NCI-H1417 (cell line): ENCODE data around the gene PAX3.

ENCODE experiments used
- DNase-seq, 3 experiments: peaks; one replicate each; lab custom pipeline; 2025; lab: John Stamatoyannopoulos, UW

PAX3 gene

GRCh38 chr2:222310747-222311318 is 12.0 kb upstream of the PAX3 start:
- DNase-seq = no peak

- DNase-seq = no peak
Observed at GRCh38 chr2:222309766-222310165, 11.0 kb upstream of the PAX3 start.

GRCh38 chr2:222309361-222309760 is 10.6 kb upstream of the PAX3 start:
- DNase-seq = no peak

- DNase-seq = no peak
Observed at GRCh38 chr2:222307978-222308730, 9.4 kb upstream of the PAX3 start.

- peak; percentile 48 to 78 (median 61) for DNase-seq
Observed at GRCh38 chr2:222307143-222307756, 8.5 kb upstream of the PAX3 start.

- DNase-seq = peak in 2 of 3 experiments; percentile 48 to 67
Observed at GRCh38 chr2:222306393-222307142, 7.8 kb upstream of the PAX3 start.

GRCh38 chr2:222305516-222306392 is 7.0 kb upstream of the PAX3 start:
- peak; percentile 34 to 85 (median 78) for DNase-seq

DNA sequence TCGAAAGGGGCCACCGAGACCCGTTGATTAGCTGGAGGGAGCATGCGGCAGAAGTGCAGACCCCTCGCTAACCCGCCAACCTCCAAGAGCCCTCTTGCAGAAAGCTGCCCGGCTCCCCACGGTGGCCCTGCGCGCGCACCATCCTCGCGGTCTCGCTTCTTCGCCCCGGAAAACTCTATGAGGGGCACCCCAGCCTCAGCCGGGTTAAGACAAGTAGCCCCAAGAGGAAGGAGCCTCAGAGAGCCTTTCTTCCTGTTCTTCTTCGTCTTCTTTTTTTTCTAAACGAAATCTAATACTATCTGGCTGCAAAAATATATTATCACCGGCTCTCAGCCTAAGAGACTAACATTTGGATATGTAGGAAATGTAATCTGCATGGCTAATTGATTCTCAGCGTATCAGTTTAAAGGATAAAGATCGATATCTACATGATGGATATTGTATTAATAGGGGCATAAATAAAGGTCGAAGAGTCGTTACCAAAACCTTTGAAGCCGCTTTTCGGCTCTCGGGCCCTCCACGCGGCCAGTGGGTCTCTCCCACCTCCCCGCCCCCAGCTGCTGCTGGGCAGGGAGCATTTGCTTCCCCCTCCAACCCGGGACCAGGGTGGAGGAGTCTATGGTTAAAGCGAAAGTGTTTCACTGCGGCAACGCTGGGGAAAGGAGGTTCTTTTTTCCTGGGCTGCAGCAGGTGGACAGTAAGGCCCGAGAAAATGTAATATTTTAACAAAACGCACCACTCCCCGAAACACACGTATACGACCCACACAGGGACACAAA is 6.1 kb upstream of the PAX3 start:
- peak in 1 of 3 experiments; percentile 39 for DNase-seq

DNA sequence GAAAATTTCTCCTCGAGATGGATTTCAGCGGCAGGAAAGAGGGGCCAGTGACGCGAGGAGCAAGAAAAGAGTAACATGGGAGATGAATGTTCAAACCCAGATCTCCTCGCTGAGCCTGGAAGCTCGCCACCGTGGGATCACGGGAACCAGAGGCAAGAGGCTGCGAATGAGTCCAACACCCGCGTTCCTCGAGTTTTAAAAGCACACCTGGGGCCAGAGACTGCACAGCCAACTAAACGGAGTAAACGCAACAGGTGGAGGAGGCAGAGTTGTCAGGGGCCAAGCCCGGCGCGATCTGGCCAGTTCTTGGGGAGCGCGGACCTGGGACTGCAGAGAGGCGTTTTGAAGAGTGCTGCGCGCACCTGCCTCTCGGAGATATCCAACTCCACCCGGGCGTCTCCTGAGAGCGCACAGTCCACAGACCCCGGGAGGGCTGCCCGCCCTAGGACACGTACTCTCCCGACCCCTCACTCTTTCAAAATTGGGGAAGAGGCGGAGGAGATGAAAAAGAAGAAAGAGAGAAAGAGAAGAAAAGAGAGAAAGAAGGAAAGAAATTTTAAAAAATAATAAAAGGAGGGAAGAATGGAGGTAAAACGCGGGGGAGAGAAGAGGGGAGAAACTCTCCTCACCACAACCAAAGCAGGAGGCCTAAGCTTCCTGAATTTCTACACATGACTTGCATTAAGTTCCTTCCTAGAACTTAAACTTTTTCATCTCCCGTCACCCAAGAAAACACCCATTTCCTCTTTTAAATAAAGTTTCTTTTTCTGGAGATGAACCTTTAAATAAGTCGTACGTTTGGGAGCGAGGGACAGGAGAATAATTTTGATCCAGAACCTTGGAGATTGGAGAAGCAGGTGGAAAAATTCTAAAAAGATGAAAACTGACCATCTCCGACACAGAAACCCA is 5.3 kb upstream of the PAX3 start:
- DNase-seq = no peak

- DNase-seq = no peak
Observed at GRCh38 chr2:222303045-222303827, 4.4 kb upstream of the PAX3 start.

GRCh38 chr2:222302178-222303018 is 3.6 kb upstream of the PAX3 start:
- DNase-seq = no peak

GRCh38 chr2:222301796-222302118 is 3.0 kb upstream of the PAX3 start:
- no peak for DNase-seq

- DNase-seq = no peak
Observed at GRCh38 chr2:222301053-222301795, 2.4 kb upstream of the PAX3 start.

DNA sequence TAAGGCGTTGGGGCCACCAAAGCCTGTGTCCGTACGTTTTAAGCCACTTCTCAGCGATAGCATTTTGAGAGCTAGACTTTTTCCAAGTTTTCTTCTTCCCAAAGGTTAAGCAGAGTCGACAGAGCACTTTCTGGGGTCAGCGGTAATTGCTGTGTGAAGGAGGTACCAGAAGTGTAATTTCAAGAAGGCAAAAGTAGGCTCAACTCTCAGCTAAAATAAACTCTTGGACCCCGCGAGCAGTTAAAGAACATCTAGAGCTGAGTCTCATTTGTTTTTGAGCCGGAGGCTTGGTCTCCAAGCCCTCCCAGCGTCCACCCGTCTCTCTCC is 1.9 kb upstream of the PAX3 start:
- DNase-seq = no peak

DNA sequence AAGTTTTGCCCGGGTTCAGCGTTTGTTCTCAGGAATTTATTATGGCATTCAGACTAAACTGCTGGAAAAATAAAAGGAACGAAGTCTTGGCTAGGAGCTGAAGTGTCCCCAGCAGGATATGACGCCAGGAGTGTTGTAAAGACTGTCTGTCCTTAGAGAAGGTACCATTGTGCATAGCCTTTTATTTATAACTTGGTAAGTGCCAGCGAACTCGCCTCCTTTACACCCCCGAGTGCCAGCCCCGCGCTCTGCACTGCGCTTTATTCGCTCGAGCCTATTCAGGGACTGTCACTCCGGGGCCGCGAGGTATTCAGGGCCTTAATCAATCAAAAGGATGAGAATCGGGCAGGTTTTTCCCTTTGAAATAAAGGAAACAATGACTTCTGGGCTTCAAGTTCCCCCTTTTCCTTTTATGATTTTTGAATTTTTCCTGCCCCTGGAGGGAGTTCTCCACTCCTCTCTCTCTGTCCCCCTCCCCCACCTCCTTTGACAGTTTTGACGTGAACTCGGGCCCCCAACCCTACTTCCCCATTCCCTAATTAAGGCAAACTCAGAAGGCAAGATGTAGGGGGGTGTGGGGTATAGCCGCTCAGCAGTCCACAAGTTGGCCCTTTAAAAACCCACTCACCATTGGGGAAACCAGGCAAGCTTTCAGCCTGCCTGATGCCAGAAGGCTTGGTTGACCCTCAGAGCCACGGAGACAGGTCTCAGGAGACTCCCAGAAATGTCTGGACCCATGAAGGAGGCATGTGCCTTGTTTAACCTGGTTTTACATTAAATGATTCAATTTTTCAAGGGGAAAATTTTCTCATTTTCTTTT is 1.3 kb upstream of the PAX3 start:
- no peak for DNase-seq

DNA sequence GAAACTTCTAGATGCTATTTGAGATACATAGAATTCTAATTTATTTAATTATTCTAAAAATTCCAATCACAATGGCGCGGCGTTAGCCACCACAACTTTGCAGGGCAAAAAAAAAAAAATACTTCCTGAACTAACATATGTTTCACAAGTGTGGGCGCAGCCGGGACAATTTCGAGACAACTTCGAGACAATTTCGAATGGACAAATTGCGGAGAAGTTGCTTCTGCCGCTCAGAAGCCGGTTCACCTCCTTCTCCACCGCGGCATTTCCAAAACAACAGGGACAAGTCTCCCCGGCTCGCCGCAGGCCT is 842 bp downstream of the PAX3 start:
- no peak for DNase-seq

- no peak for DNase-seq
Observed at GRCh38 chr2:222297600-222297935, 1.2 kb downstream of the PAX3 start.
